GM19240 (cell line): ENCODE results near the gene SPECC1L.

ENCODE experiments used
- DNase-seq: peaks from one replicate; pipeline ENCODE4 v3.0.0; 2011; ENCODE audit warnings: low spot score; ENCODE audit not compliant: insufficient read length

The SPECC1L gene

GRCh38 chr22:24359452-24360120 is 89.0 kb downstream of the SPECC1L start:
- no peak for DNase-seq

GRCh38 chr22:24361976-24362646 is 91.5 kb downstream of the SPECC1L start:
- DNase-seq, result no peak

DNA sequence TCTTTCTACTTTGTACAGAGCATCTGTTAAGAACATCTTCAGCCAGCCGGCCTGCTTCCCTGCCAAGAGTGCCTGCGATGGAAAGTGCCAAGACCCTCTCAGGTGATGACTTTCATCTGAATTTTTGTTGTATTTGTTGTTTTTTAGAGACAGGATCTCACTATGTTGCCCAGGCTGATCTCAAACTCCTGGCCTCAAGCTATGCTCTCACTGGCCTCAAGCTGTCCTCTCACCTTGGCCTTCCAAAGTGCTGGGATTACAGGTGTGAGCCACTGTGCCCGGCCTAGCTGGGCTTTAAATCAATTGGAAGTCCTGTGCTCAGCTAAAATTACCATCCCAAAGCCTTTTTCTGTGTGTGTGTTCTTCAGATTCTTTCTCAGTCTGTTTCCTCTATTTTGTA is 92.6 kb downstream of the SPECC1L start:
- no peak for DNase-seq

DNA sequence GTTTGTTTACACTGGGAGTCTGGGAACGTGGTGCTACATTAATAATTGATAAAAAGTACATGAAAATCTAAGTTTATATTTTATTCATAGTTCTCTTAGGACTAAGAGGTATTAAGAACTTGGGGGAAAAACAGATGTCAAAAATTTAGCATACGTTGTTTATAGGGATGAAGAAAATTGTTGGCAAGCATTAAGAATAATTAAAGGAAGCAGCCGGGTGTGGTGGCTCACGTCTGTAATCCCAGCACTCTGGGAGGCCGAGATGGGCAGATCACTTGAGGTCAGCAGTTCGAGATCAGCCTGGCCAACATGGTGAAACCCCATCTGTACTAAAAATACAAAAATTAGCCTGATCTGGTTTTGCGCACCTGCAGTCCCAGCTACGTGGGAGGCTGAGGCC is 96.1 kb downstream of the SPECC1L start:
- DNase-seq, result no peak

GRCh38 chr22:24367841-24368240 is 97.2 kb downstream of the SPECC1L start:
- no peak for DNase-seq

DNA sequence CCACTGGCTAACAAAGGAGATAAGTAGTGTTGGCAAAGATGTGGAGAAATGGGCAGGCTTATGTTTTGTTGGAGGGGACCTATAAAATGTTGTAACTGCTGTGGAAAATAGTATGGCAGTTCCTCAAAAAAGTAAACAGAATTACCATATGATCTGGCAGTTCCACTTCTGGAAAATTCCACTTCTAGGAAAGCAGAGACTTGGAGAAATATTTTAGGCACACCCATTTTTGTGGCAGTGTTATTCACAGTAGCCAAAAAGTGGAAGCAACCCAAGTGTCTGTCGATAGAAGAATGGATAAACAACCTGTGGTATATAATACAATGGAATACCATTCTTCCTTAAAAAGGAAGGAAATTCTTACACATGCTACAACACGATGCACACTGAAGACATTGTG is 99.8 kb downstream of the SPECC1L start:
- no peak for DNase-seq

DNA sequence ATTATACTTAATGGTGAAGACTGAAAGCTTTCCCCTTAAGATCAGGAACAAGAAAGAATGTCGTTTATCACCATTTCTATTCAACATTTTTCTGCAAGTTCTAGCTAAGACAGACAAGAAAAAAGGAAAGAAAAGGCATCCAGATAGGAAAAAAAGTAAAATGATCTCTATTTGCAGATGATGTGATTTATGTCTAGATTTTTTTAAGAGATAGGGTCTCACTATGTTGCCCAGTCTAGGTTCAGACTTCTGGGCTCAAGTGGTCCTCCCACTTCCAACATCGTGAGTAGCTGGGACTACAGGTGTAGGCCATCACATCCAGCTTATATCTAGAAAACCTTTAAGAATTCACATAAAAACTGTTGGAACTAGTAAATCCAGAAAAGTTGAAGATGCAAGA is 105.4 kb downstream of the SPECC1L start:
- no peak for DNase-seq

- DNase-seq, result peak; percentile 5
Measured at GRCh38 chr22:24376586-24376985, 106.0 kb downstream of the SPECC1L start.

DNA sequence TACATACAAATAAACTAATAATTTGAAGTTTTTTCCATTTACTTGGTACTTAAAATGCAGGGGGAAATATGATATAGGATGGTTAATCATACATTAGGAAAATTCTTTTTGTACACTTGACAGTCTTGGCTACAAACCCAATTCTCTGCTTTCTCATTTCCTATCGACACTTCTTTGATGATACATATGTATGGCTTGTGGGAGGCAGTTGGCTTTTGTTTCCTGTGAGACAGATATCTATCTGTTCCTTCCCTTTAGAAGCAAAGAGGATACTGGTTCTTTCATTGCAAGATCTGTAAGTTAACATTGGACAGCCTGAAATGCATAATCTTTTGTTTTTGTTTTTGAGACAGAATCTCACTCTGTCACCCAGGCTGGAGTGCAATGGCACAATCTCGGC is 108.9 kb downstream of the SPECC1L start:
- DNase-seq, result no peak

- DNase-seq, result no peak
Measured at GRCh38 chr22:24380220-24380904, 109.7 kb downstream of the SPECC1L start.

- DNase-seq, result no peak
Measured at GRCh38 chr22:24380905-24381230, 110.2 kb downstream of the SPECC1L start.

GRCh38 chr22:24383061-24383460 is 112.4 kb downstream of the SPECC1L start:
- no peak for DNase-seq

DNA sequence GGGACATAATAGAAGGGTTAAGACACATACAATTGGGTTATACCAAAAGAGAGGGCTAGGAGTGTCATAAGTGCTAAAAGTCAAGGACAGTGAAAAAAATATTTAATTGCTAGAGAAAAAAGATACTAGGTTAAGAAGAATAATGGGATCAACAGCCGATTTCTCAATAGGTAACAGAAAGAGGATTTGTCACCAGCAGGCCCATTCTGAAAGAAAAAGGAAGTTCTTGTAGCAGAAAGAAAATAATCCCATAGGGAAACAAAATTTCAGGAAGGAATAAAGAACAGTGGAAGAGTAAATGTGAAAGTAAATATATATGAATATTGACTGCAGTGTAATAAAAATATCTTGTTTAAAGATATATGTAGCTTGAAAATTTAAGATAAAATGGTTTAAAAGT is 113.5 kb downstream of the SPECC1L start:
- no peak for DNase-seq

- DNase-seq, result no peak
Measured at GRCh38 chr22:24386937-24387471, 116.4 kb downstream of the SPECC1L start.

- DNase-seq, result no peak
Measured at GRCh38 chr22:24389680-24390079, 119.0 kb downstream of the SPECC1L start.

DNA sequence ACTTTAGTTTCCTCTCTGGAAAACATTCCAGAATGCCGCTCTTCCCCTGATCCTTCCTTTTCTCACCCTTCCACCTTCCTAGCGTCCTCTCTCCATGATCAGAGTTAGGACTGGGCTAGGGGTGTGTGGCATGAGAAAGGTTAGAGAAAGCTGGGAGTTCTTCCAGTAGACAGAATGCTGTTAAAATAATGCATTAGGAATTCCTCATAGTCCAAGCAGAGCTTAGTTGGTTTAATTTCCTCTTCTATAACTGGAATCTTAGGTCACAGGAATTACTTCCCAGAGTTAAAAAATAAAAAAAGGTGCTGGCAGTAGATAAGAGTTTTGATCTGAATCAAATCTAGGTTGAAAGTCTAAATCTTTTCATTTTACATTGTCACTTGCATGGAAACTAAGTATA is 119.5 kb downstream of the SPECC1L start:
- DNase-seq, result no peak

DNA sequence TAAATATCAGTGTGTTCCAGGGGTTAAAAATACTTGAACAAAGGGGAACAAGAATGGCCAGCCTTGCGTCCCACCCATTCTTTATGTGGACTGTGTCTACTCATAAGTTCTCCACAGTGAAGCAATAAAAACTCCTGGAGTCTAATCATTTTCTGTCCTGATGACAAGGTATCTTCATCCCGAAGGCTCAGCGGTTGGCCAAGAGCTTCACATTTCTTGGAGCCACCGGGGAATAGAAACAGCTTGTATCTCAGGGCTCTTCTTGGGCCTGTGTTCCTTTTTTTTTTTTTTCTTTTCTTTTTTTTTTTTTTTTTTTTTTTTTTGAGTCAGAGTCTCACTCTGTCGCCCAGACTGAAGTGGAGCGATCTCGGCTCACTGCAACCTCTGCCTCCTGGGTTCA is 119.9 kb downstream of the SPECC1L start:
- no peak for DNase-seq

GRCh38 chr22:24391836-24392217 is 121.2 kb downstream of the SPECC1L start:
- no peak for DNase-seq

- no peak for DNase-seq
Measured at GRCh38 chr22:24392218-24392931, 121.7 kb downstream of the SPECC1L start.

GRCh38 chr22:24393012-24393559 is 122.5 kb downstream of the SPECC1L start:
- no peak for DNase-seq

DNA sequence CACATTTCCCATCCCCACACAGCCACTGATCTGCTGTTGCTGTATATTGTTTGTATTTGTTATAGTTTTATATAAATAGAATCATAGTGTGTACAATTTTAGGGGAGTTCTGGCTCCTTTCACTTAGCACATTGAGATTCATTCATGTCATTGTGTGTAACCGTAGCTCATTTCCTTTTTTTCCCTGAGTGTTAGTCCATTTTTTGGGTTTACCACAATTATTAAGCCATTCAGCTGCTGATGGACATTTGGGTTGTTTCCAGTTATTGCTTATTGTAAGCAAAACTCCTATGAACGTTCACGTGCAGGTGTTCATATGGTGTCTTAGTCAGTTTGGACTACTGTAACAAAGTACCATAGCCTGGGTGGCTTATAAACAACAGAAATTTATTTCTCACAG is 123.2 kb downstream of the SPECC1L start:
- DNase-seq, result no peak

DNA sequence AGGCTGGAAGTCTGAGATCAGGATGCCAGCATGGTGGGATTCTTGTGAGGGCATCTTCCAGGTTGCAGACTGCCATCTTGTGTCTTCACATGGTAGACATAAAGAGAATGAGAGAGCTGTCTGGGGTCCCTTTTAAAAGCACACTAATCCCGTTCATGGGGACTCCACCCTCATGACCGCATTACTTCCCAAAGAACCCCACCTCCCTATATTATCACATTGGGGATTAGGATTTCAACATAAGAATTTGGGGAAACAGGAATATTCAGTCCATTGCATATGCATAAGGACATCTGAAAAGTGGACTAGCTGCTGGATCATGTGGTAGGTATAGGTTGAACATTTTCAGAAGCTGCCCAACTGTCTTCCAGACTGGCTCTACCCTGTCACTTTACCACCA is 123.6 kb downstream of the SPECC1L start:
- DNase-seq, result no peak
